Natural killer cell (primary cell): ENCODE measurements around the gene TIMELESS. TPM values are rescaled to one million over a fixed set of nuclear protein-coding genes. Genes with fewer than 3 reads are reported as not detected.

Source experiments
- ATAC-seq, 3 donors: fragments of 150-1000 bp in 2 of 3; fragments of 200-7000 bp in 1 of 3; cut with Tn5 transposase; 1 replicate in 1 of 3; 2 replicates in 2 of 3; pipeline ENCODE4 v1.10.0; 2021; ENCODE audit warnings: mild to moderate bottlenecking in 2 of 3, moderate library complexity in 2 of 3
- DNase-seq, 2 donors: peaks; one replicate each; pipeline versions ENCODE4 v3.0.0 to v3.0.0-alpha.2; 2013 to 2021; ENCODE audit warnings: mixed read lengths in 1 of 2
- H3K27ac ChIP-seq: one replicate; pipeline ENCODE4 v1.5.1; 2013; ENCODE audit warnings: mild to moderate bottlenecking, low read length
- H3K27me3 ChIP-seq: one replicate; pipeline ENCODE4 v1.6.1; 2013; ENCODE audit warnings: low read length; ENCODE audit not compliant: control insufficient read depth, insufficient read depth
- H3K36me3 ChIP-seq: one replicate; pipeline ENCODE4 v1.6.1; 2013; ENCODE audit warnings: low read length; ENCODE audit not compliant: control insufficient read depth, insufficient read depth
- H3K4me1 ChIP-seq: one replicate; pipeline ENCODE4 v1.6.1; 2013; ENCODE audit warnings: low read length; ENCODE audit not compliant: control insufficient read depth, insufficient read depth
- H3K4me3 ChIP-seq: one replicate; pipeline ENCODE4 v1.5.1; 2013; ENCODE audit warnings: low read length
- H3K9me3 ChIP-seq: one replicate; pipeline ENCODE4 v1.6.1; 2013; ENCODE audit warnings: low read length; ENCODE audit not compliant: control insufficient read depth, insufficient read depth
- H3K27ac Mint-ChIP-seq, 2 donors: one replicate each; pipeline ENCODE4 v1.8.0; 2022; ENCODE audit warnings: mild to moderate bottlenecking in 2 of 2, mixed read lengths in 2 of 2, moderate library complexity in 1 of 2
- H3K27me3 Mint-ChIP-seq, 2 donors: one replicate each; pipeline ENCODE4 v1.8.0; 2022; ENCODE audit warnings: low read depth in 2 of 2, mixed read lengths in 2 of 2
- H3K36me3 Mint-ChIP-seq: one replicate; pipeline ENCODE4 v1.8.0; 2022; ENCODE audit warnings: mixed read lengths
- H3K4me1 Mint-ChIP-seq, 2 donors: one replicate each; pipeline ENCODE4 v1.8.0; 2022; ENCODE audit warnings: mixed read lengths in 2 of 2
- H3K4me3 Mint-ChIP-seq: one replicate; pipeline ENCODE4 v1.8.0; 2022; ENCODE audit warnings: mild to moderate bottlenecking, moderate library complexity, mixed read lengths
- H3K9me3 Mint-ChIP-seq, 2 donors: one replicate each; pipeline ENCODE4 v1.8.0; 2022; ENCODE audit warnings: mixed read lengths in 2 of 2
- CTCF ChIP-seq: fragments of 200-600 bp; IDR thresholded peaks from one replicate; pipeline ENCODE4 v1.8.0; 2022; ENCODE audit warnings: antibody characterized with exemption
- WGBS: methylation state at CpG from one replicate; pipeline ENCODE4 v1.1.7; 2013; ENCODE audit warnings: missing lambda C conversion rate; ENCODE audit not compliant: insufficient coverage; 5-methylcytosine and 5-hydroxymethylcytosine counted together
- intact Hi-C: fragments of 100-400 bp; cut with micrococcal nuclease; formaldehyde crosslinking; loops from one replicate; pipeline ENCODE4 v1.14.2; 2022
- total RNA-seq, 4 donors: library from RNA; stranded (reverse); fragments of 120-200 nt in 1 of 4; gene quantifications; one replicate each; pipeline versions ENCODE4 v1.2.3 to v1.2.4, GENCODE V29; 2013 to 2022

Gene TIMELESS
- total RNA-seq, 3 donors from 2014 or later (not counting 1 experiment from before 2014, with no cell fraction given) = 11.1 to 12.3 (median 11.7) TPM

GRCh38 chr12:56377310-56377988, 71.8 kb downstream of the TIMELESS start:
- no peaks in the 10 kb centered on the region for H3K27me3 ChIP-seq
- Mint-ChIP-seq H3K4me3 (no peak overlapping the region), H3K27ac (no peak overlapping the region), H3K27me3 (no peaks in the 10 kb centered on the region), H3K36me3 (no peaks in the 10 kb centered on the region), H3K9me3 (no peaks in the 10 kb centered on the region), H3K4me1 (no peaks in the 10 kb centered on the region)
- peaks cover 7% of the 10 kb centered on the region for H3K4me1 ChIP-seq
- no peaks in the 10 kb centered on the region for H3K36me3 ChIP-seq
- WGBS = 83% methylated on average over 1 of the region's 4 CpGs
- no peak overlapping the region for H3K4me3 ChIP-seq
- DNase-seq (no peak), ATAC-seq (no peak)
- no peak for TF ChIP-seq CTCF
- no peaks in the 10 kb centered on the region for H3K9me3 ChIP-seq
- H3K27ac ChIP-seq = no peak overlapping the region
- intact Hi-C loops = no loop called here

- peak overlapping the region; percentile 37 for H3K27ac ChIP-seq
- H3K4me1 ChIP-seq = peaks cover 7% of the 10 kb centered on the region
- no peaks in the 10 kb centered on the region for H3K9me3 ChIP-seq
- H3K4me3 ChIP-seq = no peak overlapping the region
- Mint-ChIP-seq H3K36me3 (no peaks in the 10 kb centered on the region), H3K27ac (no peak overlapping the region), H3K27me3 (no peaks in the 10 kb centered on the region), H3K4me3 (no peak overlapping the region), H3K9me3 (no peaks in the 10 kb centered on the region), H3K4me1 (no peaks in the 10 kb centered on the region)
- TF ChIP-seq CTCF = no peak
- 64% methylated on average over 11 of the region's 11 CpGs for WGBS
- intact Hi-C loops = no loop called here
- no peak for DNase-seq
- H3K36me3 ChIP-seq = no peaks in the 10 kb centered on the region
- no peak for ATAC-seq
- no peaks in the 10 kb centered on the region for H3K27me3 ChIP-seq
Measured at GRCh38 chr12:56375598-56376434, 73.4 kb downstream of the TIMELESS start.

GRCh38 chr12:56374726-56375597, 74.3 kb downstream of the TIMELESS start:
- Histone ChIP-seq H3K4me1 (peaks cover 7% of the 10 kb centered on the region), H3K27ac (peak overlapping the region; percentile 42), H3K36me3 (no peaks in the 10 kb centered on the region), H3K27me3 (no peaks in the 10 kb centered on the region), H3K9me3 (no peaks in the 10 kb centered on the region), H3K4me3 (no peak overlapping the region)
- Mint-ChIP-seq H3K4me1 (no peaks in the 10 kb centered on the region), H3K27me3 (no peaks in the 10 kb centered on the region), H3K36me3 (no peaks in the 10 kb centered on the region), H3K9me3 (no peaks in the 10 kb centered on the region), H3K27ac (no peak overlapping the region), H3K4me3 (no peak overlapping the region)
- 70% methylated on average over 7 of the region's 7 CpGs for WGBS
- ATAC-seq (no peak), DNase-seq (no peak)
- TF ChIP-seq CTCF = no peak
- intact Hi-C loops = no loop called here
